ENCODE measurements around the gene MIER3. TPM values are rescaled to one million over a fixed set of nuclear protein-coding genes. Genes with fewer than 3 reads are reported as not detected.

The MIER3 gene, protein sequence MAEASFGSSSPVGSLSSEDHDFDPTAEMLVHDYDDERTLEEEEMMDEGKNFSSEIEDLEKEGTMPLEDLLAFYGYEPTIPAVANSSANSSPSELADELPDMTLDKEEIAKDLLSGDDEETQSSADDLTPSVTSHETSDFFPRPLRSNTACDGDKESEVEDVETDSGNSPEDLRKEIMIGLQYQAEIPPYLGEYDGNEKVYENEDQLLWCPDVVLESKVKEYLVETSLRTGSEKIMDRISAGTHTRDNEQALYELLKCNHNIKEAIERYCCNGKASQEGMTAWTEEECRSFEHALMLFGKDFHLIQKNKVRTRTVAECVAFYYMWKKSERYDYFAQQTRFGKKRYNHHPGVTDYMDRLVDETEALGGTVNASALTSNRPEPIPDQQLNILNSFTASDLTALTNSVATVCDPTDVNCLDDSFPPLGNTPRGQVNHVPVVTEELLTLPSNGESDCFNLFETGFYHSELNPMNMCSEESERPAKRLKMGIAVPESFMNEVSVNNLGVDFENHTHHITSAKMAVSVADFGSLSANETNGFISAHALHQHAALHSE
- 49.7 and 50.2 TPM in 2 replicates for total RNA-seq

DNA sequence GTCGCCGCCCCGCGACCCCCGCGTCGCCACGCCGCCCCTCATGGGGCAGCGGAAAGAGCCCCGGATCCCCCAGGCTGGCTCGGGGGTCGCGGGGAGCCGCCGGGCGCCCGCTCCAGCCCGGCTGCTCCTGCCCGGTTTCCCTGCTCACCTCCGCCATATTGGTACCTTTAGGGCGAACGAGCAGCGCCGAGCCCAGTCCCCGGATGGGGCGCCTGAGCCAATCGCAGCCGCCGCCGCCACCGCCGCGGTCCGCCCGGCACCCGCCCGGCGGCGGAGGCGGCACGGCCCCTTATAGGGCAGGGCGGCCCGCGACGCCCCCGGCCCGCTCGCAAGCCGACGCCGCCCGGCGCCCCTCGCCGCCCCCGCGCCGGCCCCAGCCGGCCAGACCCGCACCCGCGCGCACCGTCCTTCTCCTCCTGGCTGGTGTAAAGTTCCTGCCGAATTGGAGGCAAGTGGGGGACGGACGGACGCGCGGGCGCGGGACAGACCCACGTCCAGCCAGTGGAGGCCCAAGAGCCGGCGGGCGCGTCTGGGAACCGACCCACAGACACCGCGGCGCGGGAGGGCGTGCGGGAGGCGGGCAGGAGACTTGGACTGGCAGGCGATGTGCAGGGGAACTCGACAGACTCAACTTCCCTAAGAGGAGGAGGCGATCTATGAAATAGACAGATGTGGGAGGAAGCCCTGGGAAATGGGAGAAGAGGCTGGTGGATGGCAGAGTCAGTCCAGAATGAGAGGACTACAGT lies at the start of gene MIER3:
Gene MIER3, minus strand, starts transcription at position 178 of the 746 bp plus-strand sequence. Its CDS starts 21 bp downstream, at position 157.

GRCh38 chr5:56909294-56910209 lies 42.4 kb downstream of the MIER3 start, which contains the start of gene SETD9:
Gene SETD9 (plus strand): TSS chr5:56909596. CDS start chr5:56909646, 50 bp downstream.

Other genes starting within 250 kb of the MIER3 start
- 15.4 and 19.0 TPM in 2 replicates for gene MAP3K1, start 136.6 kb downstream of the MIER3 start, total RNA-seq
- 13.7 TPM in 2 replicates for gene SETD9, start 42.5 kb downstream of the MIER3 start, total RNA-seq
- gene GPBP1, start 221.9 kb upstream of the MIER3 start, total RNA-seq, result 83.0 and 84.0 TPM in 2 replicates

Data from thoracic aorta endothelial cell (primary cell).